Calu3 (cell line): ENCODE data around the gene CCDC196. TPM values are rescaled to one million over a fixed set of nuclear protein-coding genes. Genes with fewer than 3 reads are reported as not detected.

Experiments used
- Bru-seq: library from RNA; stranded (reverse); fragments of 400-500 nt; gene quantifications from one replicate; lab custom pipeline; 2021; lab: Mats Ljungman, UMichigan
- BruChase-seq, 2 experiments: library from RNA; stranded (reverse); fragments of 400-500 nt; gene quantifications; one replicate each; lab custom pipeline; 2021; lab: Mats Ljungman, UMichigan
- BruUV-seq: library from RNA; stranded (reverse); fragments of 400-500 nt; replicated peaks from 2 replicates; lab custom pipeline; 2021; lab: Mats Ljungman, UMichigan
- CTCF ChIA-PET: fragments of 300-600 bp; sonication (Branson Sonifier 250); formaldehyde crosslinking; loops from one replicate; lab custom pipeline; 2022; ENCODE audit warnings: antibody characterized with exemption; lab: Charles Lee
- DNase-seq: peaks from one replicate; pipeline ENCODE4 v3.0.0; 2022
- H3K27ac Mint-ChIP-seq: one replicate; pipeline ENCODE4 v1.8.0; 2022; ENCODE audit warnings: mixed read lengths; ENCODE audit not compliant: unreplicated experiment
- H3K27me3 Mint-ChIP-seq: one replicate; pipeline ENCODE4 v1.8.0; 2022; ENCODE audit warnings: mixed read lengths; ENCODE audit not compliant: unreplicated experiment
- H3K36me3 Mint-ChIP-seq: one replicate; pipeline ENCODE4 v1.8.0; 2022; ENCODE audit warnings: mild to moderate bottlenecking, moderate library complexity, mixed read lengths; ENCODE audit not compliant: insufficient read depth, unreplicated experiment
- H3K4me1 Mint-ChIP-seq: one replicate; pipeline ENCODE4 v1.8.0; 2022; ENCODE audit warnings: mild to moderate bottlenecking, low read depth, mixed read lengths; ENCODE audit not compliant: unreplicated experiment
- H3K4me3 Mint-ChIP-seq: one replicate; pipeline ENCODE4 v1.8.0; 2022; ENCODE audit warnings: mild to moderate bottlenecking, low read depth, moderate library complexity, mixed read lengths; ENCODE audit not compliant: unreplicated experiment
- H3K9me3 Mint-ChIP-seq: one replicate; pipeline ENCODE4 v1.8.0; 2022; ENCODE audit warnings: low read depth, mixed read lengths; ENCODE audit not compliant: unreplicated experiment
- intact Hi-C: fragments of 100-400 bp; cut with micrococcal nuclease; formaldehyde crosslinking; loops from one replicate; pipeline ENCODE4 v1.10.0; 2022; ENCODE audit not compliant: unreplicated experiment
- long read RNA-seq: library from polyadenylated mRNA; stranded (forward); transcript quantifications from one replicate; pipeline ENCODE4 v2.0.0, GENCODE V29; 2022
- total RNA-seq: library from RNA; stranded (reverse); gene quantifications from 2 replicates; pipeline ENCODE4 v1.2.3, GENCODE V29; 2022
- TF ChIP-seq, protein P1 (sequence below): fragments of 200-600 bp; IDR thresholded peaks from one replicate; pipeline ENCODE4 v1.8.0; 2022; ENCODE audit warnings: antibody characterized with exemption; ENCODE audit not compliant: unreplicated experiment

The CCDC196 gene, protein sequence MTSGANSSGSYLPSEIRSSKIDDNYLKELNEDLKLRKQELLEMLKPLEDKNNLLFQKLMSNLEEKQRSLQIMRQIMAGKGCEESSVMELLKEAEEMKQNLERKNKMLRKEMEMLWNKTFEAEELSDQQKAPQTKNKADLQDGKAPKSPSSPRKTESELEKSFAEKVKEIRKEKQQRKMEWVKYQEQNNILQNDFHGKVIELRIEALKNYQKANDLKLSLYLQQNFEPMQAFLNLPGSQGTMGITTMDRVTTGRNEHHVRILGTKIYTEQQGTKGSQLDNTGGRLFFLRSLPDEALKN
- total RNA-seq = not detected in 2 replicates
- Bru-seq, nascent RNA = not detected
- not detected for BruChase-seq, experiment 1, labeled RNA remaining after a 6-hour chase
- BruChase-seq, experiment 2, labeled RNA remaining after a 2-hour chase = not detected
- long read RNA-seq, partial matches to known transcripts = 0 of 1 reads
- long read RNA-seq, other reads (novel, unspliced or antisense) = 1 of 1 reads

DNA sequence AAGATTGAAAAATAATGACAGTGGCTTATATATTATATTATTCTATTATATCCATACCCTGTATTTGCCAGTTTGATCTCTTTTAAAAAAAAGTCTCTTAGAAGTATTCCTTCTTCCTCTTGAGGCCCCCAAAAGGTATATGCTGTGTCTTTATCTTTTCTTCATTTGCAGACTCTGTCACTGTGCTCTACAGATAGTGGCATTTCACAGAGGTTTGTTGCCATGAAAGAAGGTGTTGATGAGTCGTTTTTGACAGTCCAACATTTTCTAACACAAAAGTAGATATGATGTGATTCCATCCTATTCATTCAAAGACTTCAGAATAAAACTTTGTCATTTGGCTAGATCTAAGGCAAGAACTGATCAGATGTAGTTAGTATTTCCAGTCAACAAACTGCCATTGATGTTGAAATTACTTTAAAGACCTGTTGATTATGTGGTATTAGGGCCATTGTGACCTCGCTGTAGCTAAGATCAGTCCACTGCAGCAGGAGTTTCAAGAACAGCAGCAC, at the start of gene CCDC196:
Gene CCDC196, plus strand, starts transcription at position 462 of the 512 bp plus-strand sequence. CDS start 132 bp downstream, outside the sequence.
- no TSS peak for BruUV-seq
- no peak for DNase-seq
- no peaks in the 10 kb centered on the region for H3K27me3 Mint-ChIP-seq
- no peaks in the 10 kb centered on the region for H3K9me3 Mint-ChIP-seq
- TF ChIP-seq, protein P1, sequence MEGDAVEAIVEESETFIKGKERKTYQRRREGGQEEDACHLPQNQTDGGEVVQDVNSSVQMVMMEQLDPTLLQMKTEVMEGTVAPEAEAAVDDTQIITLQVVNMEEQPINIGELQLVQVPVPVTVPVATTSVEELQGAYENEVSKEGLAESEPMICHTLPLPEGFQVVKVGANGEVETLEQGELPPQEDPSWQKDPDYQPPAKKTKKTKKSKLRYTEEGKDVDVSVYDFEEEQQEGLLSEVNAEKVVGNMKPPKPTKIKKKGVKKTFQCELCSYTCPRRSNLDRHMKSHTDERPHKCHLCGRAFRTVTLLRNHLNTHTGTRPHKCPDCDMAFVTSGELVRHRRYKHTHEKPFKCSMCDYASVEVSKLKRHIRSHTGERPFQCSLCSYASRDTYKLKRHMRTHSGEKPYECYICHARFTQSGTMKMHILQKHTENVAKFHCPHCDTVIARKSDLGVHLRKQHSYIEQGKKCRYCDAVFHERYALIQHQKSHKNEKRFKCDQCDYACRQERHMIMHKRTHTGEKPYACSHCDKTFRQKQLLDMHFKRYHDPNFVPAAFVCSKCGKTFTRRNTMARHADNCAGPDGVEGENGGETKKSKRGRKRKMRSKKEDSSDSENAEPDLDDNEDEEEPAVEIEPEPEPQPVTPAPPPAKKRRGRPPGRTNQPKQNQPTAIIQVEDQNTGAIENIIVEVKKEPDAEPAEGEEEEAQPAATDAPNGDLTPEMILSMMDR = no peak
- CTCF ChIA-PET = interaction anchor here (1.3 kb wide), 1 partner anchor 11 kb away, joined by 3 read pairs; no protein-coding TSS in a partner anchor
- no peak within 1 kb of the TSS for H3K27ac Mint-ChIP-seq
- peaks cover 11% of the 10 kb centered on the region for H3K4me1 Mint-ChIP-seq
- H3K4me3 Mint-ChIP-seq = no peak within 1 kb of the TSS
- H3K36me3 Mint-ChIP-seq = no peaks in the 10 kb centered on the region
- intact Hi-C loops = no loop called here

DNA sequence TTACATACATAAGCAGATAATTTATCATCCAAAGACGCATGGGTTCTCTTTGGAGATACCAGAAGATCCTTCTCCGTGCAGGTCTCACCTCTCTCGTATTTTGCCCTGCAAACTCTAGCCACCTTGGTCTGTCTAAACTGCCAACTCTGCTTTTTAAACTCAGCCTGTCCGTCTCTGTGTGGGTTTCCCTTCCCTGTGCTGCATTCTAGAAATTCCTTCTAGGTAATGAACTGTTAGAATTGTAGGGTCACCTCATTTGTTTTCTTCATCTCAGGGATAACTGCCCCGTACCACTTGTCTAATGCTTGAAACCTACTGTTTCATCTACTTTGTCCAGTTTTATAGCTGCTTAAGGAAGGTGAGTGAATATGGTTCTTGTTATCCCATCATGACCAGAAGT, 45.4 kb upstream of the CCDC196 start:
- BruUV-seq = no TSS peak

DNA sequence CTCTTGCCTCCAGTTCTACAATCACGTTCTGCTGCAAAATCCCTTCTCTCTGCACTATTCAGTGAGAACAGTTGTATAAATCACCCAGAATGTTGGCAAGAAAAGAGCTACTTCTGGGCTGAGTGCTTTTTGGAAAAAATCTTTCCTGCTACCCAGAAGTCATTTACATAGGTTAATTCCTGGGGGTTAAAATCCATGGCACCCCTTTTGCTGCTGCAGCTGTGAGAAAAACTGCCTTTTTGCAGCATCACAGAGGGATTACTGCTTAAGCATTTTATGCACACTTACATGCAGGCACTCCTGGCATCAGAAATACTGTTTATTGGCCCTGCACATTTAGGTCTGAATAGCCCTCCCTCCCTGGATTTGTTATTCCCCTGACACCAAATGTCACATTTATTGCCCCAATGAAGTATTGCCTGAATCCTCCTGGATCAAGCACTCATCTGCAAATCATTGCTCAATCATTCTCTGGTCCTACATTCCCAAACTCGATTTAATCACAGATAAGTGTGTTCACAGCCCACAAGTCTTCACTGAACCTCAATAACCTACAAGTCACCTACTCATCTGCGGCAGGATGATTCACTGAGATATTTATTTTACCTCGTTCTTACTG, 43.1 kb upstream of the CCDC196 start:
- TF ChIP-seq, protein P1 = no peak
- no peaks in the 10 kb centered on the region for H3K4me1 Mint-ChIP-seq
- no peaks in the 10 kb centered on the region for H3K27me3 Mint-ChIP-seq
- no peak for DNase-seq
- intact Hi-C loops = no loop called here
- H3K4me3 Mint-ChIP-seq = no peak overlapping the region
- peaks cover 4% of the 10 kb centered on the region for H3K9me3 Mint-ChIP-seq
- BruUV-seq = no TSS peak
- no peak overlapping the region for H3K27ac Mint-ChIP-seq
- no peaks in the 10 kb centered on the region for H3K36me3 Mint-ChIP-seq
- CTCF ChIA-PET = no interaction called here

More for the DNA sequence above, 45.4 kb upstream of the CCDC196 start:
- Mint-ChIP-seq H3K4me1 (no peaks in the 10 kb centered on the region), H3K36me3 (no peaks in the 10 kb centered on the region), H3K9me3 (peaks cover 4% of the 10 kb centered on the region), H3K27me3 (no peaks in the 10 kb centered on the region), H3K4me3 (no peak overlapping the region), H3K27ac (no peak overlapping the region)
- intact Hi-C loops = no loop called here
- TF ChIP-seq, protein P1 = no peak
- no peak for DNase-seq
- CTCF ChIA-PET = no interaction called here

DNA sequence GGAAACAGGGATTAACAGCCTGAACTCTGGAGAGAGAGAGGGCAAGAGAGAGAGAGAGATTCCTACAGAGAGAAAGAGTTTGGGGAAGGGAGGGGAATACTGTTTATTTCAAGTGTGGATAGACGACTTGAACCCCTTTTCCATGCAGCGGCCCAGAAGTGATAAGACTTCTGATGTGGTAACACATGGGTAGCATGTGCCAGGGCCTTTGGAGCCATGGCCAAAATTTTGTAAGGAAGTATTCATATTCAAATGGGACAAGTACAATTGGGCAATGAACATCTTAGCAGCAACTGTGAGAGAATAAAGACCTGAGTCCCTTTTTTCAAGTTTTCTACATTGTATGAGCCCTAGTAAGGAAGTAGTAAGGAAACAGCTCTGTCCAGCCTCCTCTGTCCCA, 42.4 kb upstream of the CCDC196 start:
- CTCF ChIA-PET = interaction anchor here (0.6 kb wide), 1 partner anchor 36 kb away, joined by 3 read pairs; no protein-coding TSS in a partner anchor
- DNase-seq = no peak
- TF ChIP-seq, protein P1 = no peak
- Mint-ChIP-seq H3K27ac (no peak overlapping the region), H3K27me3 (no peaks in the 10 kb centered on the region), H3K4me1 (no peaks in the 10 kb centered on the region), H3K9me3 (peaks cover 4% of the 10 kb centered on the region), H3K36me3 (no peaks in the 10 kb centered on the region), H3K4me3 (no peak overlapping the region)
- no TSS peak for BruUV-seq
- intact Hi-C loops = no loop called here
